Upper lobe of left lung (tissue), 4 donors: ENCODE measurements around the gene MSL1.

ENCODE experiments used
- CTCF ChIP-seq, 6 experiments: fragments of 450-650 bp in 4 of 6; fragments of 200-600 bp in 2 of 6; sonication (generic) in 2 of 6; IDR thresholded peaks; one replicate each; pipeline ENCODE4 v1.5.1; 2016 to 2019; ENCODE audit warnings: antibody characterized with exemption in 6 of 6
- POLR2AphosphoS5 ChIP-seq, 2 donors: sonication (generic); formaldehyde crosslinking; IDR thresholded peaks; one replicate each; pipeline ENCODE4 v1.5.1; 2017; ENCODE audit warnings: antibody characterized with exemption in 2 of 2

GRCh38 chr17:40113907-40114245 lies 7.9 kb upstream of the MSL1 start:
- TF ChIP-seq POLR2AphosphoS5 (IDR thresholded peaks at IDR 0.05) (no peak), CTCF (IDR thresholded peaks at IDR 0.05) (no peak)
